Islet of Langerhans (tissue), 1 donor: Measurements from ENCODE around the gene OTUD5.
"Not testable (repeated sequence)": the region's sequence is repeated elsewhere in the genome, so short reads cannot be mapped to it uniquely, and the experiment has no call there.

Source experiments
- FAIRE-seq: peaks from one replicate; lab custom pipeline; 2011; peaks lifted over from hg19 to GRCh38; lab: Jason Lieb, UNC

OTUD5 gene, protein sequence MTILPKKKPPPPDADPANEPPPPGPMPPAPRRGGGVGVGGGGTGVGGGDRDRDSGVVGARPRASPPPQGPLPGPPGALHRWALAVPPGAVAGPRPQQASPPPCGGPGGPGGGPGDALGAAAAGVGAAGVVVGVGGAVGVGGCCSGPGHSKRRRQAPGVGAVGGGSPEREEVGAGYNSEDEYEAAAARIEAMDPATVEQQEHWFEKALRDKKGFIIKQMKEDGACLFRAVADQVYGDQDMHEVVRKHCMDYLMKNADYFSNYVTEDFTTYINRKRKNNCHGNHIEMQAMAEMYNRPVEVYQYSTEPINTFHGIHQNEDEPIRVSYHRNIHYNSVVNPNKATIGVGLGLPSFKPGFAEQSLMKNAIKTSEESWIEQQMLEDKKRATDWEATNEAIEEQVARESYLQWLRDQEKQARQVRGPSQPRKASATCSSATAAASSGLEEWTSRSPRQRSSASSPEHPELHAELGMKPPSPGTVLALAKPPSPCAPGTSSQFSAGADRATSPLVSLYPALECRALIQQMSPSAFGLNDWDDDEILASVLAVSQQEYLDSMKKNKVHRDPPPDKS

DNA sequence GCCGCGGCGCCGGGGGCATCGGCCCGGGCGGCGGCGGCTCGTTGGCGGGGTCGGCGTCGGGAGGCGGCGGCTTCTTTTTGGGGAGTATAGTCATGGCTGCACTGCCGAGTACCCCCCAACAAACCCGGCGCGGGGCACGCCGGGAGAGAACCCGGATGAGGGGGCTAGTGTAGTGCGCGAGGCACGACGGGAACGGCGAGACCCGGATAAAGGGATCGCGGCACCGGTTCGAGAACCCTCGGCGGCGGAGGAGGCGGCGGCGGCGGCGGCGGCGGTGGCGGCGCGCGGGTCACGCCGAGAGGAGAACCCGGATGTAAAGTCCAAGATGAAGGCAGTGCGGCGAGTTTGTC lies at the start of gene OTUD5:
TSS of gene OTUD5 (minus strand) at position 131 of the 350 bp plus-strand sequence. CDS start at position 94, 37 bp downstream.
- no peak for FAIRE-seq

DNA sequence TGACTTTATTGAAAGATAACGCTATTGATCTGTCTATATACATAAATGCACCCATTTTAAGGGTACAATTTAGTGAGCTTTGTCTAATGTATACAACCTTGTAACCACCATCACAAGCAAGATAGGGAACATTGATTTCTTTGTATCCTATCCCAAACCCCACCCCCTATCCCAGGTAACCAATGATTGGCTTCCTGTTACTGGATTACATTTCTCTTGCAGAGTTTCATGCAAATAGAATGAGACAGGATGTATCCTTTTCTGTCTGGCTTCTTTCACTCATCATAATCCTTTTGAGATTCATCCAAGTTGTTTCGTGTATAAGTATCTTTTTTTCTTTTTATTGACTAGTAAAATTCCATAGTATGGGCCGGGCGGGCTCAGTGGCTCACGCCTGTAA lies 46.3 kb upstream of the OTUD5 start:
- no peak for FAIRE-seq

DNA sequence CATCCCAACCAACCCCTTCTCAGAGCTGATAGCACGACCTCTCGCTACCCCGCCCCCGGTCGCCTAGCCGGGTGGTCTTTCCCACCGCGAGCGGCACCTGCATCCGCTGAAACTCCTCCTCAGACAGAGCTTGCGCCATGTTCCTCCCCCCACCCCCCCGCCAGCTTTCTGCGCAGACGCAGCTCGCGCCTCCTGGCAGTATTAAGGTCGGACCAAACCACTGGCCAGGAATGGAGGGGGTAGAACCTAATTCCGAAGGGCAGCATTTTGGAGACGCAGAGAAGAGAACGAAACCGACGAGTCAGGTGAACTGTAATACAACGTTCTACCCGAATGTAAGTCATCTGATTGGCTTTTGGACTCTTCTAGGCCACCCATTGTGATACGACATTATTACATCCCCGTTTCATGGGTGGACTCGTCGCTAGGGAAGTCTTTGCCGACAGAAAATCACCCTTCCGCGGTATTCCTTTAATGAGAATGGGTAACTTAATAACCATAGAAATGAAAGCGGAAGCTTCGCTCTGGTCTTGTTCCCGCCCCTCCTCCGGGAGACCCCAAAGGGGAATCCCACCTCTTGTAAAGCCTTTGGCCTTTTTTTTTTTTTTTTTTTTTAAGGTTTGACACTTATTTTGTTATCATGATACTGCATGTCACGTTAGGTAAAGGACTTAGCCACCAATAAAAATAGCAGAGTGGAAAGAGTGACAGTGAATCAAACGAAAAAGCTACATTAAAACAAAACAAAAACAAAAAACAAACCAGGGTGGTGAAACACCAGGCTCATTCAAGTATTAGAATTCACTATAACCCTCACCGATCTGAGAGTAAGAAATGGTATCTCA lies 44.9 kb upstream of the OTUD5 start, which contains the start of gene GRIPAP1:
TSS of gene GRIPAP1 (minus strand) at position 174 of the 845 bp plus-strand sequence. CDS start at position 139, 35 bp downstream.
- peak; percentile 99 for FAIRE-seq

DNA sequence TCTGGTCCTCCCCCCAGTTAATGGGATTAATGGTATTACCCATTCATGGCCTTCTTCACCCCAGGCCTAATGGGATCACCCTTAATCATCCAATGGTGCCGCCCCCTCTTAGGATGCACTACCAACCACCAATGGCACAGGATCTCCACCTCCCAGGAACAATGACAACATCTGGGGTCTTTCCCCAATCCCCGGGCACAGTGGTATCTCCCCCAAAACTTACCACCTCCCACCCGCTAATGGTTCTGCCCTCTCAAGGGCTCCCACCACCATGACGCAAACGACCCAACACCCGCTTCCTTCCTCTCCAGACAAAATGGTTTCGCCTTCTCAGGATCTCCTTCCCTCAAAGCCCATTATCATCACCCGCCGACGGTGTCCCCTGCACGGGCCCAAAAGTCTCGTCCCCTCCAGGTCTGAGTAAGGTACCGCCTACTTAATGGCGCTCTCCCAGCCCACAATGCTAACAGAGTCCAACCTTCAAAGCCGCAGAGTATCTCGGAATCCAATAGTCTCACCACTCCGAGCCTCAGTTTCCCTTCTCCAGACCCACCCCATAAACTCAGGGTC lies 44.2 kb upstream of the OTUD5 start:
- FAIRE-seq, result no peak

DNA sequence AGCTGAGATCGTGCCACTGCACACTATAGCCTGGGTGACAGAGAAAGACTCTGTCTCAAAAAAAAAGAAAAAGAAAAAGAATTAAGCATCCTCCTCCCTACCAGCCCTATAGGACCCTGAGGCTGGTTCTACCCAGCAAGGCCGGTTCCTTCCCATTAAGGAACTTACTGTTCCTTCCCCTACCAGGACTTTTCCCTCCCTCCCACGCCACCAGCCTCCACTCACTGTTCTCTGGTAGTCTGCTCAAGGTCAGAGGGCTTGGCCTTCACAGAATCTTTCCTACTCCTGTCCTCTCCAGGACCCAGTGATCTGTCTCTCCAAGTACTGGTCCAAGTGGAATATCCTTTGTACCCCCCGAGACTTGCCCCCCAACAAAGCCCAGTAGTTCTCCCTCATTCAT lies 43.2 kb upstream of the OTUD5 start:
- FAIRE-seq, result no peak

DNA sequence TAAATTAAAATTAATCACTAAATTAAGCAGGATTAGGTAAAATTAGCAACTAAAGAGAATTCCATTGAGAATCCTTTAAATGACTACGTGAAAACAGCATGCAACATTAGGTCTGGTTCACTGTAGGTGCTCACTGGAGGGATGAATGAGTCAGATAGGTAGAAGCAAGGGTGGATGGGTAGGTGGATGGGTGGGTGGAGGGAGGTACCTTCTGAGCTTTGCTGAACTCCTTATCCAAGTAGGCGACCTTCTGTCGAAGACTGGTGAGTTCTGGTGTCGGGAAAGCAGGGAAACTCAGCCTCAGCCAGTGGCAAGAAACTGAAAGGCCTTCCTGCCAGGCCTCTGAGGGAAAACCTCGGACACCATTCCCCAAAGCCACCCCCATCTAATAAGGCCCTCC lies 41.6 kb upstream of the OTUD5 start:
- no peak for FAIRE-seq

DNA sequence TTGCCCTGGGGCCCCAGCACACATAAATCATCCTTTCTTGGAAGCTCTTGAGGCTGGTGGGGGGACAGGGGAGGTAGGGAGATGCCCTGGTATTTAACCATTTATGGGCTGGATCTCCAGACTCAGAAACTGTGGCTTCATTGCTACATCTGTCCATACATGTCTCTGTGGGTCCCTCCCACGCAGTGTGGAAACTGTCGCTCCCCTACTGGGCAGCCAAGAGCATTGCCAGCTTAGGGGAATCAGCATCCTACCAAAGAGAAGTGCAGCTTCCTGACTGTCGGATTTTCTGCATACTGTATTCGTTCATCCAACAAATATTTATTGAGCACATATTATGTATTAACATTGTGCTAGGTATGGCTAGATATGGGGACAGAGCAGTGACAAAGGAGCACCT lies 41.0 kb upstream of the OTUD5 start:
- no peak for FAIRE-seq

DNA sequence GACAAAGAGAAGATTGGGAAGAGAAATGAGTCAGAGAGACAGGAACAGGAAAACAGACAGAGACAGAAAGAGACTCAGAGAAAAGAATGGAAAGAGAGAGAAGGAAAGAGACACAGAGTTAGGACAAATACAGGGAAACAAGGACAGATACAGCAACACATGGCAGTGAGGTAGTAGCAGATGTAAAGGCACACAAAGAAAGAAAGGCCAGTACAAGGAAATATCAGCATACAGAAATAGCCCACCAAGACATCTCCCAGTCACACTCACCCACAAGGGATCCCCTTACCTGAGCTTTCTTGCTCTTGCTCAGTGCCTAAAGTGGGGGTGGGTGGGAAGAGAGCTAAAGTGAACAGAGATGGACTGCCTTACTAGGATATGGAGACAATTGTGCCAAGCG lies 40.5 kb upstream of the OTUD5 start:
- no peak for FAIRE-seq

DNA sequence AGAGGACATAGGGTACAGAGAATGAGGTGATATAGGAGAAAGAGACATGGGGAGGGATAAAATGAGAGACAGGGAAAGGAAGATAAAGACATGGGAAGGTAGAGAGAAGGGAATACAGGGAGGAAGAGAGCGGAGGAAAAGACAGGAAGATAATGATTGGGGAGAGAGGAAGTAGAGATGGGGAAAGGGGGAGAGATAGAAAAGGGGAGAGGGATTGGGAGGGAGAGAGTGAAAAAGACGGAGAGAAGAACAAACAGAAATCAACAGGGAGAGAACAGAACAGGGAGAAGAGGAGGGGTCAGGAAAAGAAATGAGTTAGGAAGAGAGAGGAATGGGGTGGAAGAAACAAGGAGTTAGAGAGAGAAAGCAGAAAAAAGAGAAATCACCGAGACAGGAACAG lies 40.0 kb upstream of the OTUD5 start:
- FAIRE-seq, result no peak

DNA sequence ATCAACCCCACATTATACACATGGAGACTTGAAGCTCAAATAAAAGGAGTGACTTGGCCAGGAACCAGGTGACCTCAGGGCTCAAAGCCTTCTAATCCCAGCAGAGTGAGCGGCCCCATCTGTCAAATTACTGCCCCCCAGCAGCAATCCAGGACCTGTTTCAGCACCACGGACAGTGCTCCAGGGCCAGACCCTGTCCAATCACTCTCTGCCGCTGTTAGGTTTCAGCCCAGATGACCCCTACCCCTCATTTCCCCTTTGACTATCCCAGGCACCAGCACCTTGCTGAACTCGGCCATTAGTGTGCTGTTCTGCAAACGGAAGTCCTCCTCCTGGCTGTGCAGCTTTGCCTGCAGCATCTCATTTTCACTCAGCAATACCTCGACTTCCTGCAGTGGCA lies 39.6 kb upstream of the OTUD5 start:
- FAIRE-seq, result no peak

DNA sequence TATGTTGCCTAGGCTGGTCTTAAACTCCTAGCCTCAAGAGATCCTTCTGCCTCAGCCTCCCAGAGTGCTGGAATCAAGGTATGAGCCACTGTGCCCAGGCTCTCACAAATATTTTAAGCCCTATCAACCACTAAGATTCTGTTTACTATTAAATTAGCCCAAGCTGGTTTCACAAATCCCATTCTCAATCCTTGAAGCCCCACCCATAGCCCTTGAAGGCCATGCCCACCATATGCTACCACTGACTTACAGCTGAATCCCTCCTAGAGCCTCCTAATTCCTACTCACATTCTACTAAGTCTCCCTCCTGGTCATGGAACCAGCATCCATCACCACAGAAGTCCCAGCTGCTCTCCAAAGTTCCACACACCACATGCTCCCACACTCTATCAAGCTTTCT lies 34.9 kb upstream of the OTUD5 start:
- FAIRE-seq, result no peak

DNA sequence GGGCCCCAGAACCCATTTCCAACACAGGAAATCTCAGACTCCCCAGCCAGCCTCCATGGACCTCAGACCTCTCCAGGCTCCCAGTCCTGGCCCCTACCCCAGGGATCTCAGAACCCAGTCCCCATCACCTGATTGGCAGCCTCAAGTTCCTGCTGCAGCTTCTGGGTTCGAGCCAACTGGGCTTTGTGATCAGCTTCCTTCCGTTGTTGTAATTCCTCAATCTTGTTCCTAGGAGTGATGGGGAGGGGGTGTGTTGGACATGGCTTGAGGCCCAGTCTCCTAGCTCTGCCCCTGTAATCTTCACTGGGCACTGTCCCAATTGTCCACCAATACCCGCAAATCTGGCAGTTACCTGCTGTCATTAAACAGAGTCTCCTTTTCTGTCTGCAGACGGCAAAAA lies 32.1 kb upstream of the OTUD5 start:
- FAIRE-seq, result no peak

DNA sequence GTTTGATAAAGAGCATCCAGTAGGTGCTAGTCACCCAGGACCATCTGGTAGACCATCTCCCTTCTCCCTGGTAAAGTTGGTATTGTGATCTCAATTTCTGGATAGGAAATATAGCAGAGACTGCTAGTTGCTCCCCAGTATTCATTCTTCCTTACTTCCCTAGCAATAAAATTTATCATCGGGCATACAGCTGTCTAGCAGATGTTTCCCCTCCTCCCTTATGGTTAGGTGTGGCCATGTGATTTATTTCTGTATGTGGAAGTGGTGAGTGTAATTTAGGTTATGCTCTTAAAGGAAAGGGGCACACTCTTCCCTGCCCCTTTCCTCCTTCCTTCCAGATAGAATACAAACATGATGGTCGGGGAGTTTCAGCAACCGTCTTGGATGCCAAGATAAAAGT lies 26.5 kb upstream of the OTUD5 start:
- no peak for FAIRE-seq

DNA sequence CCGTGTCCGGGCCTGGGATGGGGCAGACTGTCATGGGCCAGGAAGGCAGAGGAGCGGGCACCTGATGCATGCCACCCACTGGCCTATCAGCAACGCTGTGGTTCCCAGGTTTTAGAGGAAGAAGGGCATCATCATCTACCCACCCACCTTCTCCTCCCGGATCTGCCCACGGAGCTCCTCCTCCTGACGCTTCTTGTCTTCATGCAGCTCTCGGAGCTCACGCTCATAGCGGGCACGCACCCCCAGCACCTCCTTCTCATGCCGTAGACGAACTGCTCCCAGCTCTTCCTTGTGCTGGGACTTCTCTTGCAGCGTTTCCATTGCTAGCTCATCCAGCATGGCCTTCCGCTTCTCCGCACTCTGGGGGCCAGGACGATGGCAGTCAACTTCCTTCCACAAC lies 25.7 kb upstream of the OTUD5 start:
- no peak for FAIRE-seq

DNA sequence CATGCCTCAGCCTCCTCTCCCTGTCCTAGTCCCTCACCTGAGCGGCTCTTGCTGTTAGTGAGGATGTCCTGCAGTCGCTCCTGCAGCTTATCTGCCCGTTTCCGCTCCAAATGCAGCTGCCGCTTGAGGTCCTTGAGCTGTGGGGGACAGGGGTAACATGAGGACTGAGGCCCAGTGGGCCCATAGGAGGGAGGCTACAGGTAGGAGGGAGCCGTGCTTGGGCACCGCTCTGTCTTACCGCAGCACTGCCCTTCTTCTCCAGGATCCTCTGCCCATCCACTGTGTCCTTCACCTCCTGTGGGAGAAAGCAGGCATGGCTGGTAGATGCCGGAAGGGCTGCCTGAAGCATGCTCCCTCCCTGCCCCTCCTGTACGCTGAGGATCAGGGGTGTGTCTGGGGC lies 23.8 kb upstream of the OTUD5 start:
- FAIRE-seq, result no peak

DNA sequence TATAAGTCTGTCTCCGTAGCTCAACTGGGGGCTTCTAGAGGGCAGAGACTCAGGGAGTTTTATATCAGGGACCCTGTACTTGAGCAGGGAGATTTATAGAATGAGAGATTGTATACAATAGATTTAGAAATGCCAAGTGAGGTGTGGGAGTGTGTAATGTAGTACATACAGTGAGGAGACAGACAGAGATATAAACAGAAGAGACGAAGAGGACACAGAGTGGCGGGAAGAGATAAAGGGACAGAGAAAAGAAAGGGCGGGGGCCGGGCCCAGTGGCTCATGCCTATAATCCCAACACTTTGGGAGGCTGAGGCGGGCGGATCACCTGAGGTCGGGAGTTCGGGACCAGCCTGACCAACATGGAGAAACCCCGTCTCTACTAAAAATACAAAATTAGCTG lies 22.9 kb upstream of the OTUD5 start:
- FAIRE-seq, result not testable (repeated sequence)

DNA sequence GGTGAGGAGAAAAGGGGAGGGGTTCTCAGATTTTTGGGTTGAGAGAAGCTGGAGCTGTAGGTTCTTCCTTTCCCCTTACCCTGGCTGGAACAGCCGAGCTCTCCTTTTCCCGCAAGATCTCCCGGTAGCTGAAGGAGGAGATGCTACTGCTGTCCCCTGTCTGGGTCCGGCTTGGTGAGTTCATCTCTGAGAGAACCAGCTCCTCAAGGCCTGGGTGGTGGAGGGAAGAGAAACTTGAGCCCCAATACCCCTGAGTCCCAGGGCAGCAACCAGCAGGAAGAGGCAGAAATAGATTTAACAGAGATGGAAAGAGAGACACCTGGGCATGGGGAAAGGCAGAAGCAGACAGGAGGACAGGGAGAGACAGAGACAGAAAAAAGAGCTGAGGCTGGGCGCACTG lies 20.8 kb upstream of the OTUD5 start:
- no peak for FAIRE-seq

DNA sequence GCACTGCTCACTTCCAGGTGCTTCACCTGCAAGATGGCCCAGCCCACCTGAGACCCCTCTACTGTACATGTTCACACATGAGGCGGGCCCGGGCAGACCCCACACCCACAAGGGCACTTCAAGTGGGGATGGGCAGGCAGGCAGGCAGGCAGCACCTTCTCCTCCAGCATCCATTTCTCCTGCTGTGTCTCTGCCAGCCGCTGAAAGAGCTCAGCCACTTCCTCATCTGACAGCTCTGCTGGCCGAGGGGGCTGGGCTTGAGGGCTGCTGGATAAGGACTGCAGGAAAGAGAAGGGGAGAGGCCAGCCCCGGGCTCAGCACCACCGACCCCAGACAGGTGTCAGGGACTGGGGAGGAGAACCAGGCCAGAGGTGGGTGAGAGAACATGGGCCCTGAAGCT lies 18.7 kb upstream of the OTUD5 start:
- FAIRE-seq, result no peak

DNA sequence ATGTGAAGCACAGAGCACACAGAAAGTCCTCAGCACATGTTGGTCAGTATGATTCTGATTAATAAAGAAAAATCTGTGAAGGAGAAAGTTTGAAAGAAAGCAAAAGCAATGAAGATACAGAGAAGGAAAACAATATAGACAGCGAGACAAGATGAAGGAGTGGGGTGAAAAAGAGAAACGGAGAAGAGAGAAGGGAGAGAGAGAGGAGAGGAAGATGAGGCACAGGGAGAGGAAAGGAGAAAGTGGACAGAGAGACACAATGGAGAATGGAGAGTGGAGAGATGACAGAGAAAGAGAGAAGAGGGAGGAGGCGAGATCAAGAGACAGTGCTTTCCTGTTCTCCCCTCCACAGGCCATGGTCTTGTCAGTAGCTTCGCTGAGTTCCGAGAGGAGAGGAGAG lies 18.1 kb upstream of the OTUD5 start:
- no peak for FAIRE-seq

DNA sequence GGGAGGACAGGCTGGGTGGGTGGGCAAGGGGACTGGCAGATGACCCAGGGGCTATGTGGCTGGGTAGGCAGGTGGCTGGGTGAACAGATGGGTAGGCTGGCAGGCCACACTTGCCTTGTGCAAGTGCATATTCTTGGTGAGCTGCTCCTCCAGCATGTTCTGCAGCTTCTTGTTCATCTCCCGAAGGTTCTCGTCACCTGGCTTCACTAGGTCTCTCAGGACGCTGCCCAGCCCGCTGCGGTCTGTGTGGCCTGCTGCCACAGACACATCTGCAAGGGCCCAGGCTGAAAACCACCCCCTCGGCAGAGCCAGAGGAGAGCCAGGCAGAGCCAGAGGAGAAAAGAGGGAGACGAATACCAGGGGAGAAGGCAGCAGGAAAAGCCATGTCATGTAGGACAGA lies 17.6 kb upstream of the OTUD5 start:
- FAIRE-seq, result no peak

DNA sequence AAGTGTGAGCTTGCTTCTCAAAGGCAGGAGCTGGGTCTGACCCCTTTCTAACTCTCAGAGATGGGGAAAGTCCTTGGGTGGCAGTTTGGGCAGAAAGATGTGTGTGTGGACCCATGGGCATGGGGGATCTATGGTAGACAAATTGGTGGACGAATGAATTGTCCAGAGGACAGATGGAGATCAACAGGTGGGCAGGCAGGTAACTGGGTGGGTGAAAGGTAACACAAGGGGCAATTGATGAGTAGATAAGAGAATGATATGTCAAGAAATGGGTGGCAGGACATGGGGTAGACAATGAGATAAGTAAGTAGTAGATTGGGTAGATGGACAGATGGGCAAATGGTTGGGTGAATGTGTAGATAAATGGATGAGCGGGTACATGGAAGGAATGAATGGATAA lies 17.2 kb upstream of the OTUD5 start:
- no peak for FAIRE-seq

DNA sequence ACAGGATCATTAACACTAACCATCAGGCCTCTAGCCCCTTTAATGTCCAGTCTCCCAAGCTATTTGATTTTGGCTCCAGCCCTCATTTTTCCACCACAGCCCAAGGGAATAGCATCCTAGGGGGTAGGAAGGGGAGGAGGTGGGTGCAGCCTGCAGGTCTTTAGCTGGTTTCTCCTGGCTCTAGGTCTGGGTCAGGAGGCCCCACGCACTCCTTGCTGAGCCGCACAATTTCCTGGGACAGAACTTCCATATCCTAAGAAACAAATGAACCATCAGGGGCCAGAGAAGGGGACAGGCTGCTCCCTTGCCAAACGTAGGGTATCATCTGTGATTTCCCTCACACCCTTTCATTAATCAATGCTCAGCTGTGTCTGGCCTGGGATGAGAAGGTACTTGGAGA lies 16.6 kb upstream of the OTUD5 start:
- no peak for FAIRE-seq
